ENCODE data around the gene RB1.
"Not testable (repeated sequence)": the region's sequence is repeated elsewhere in the genome, so short reads cannot be mapped to it uniquely, and the experiment has no call there.

RB1 gene

GRCh38 chr13:48437371-48437770 lies 133.8 kb downstream of the RB1 start:
- intact Hi-C loops (cut with DNase I), result no loop called here
- peak in 2 of 10 donors; percentile 21 to 68 for DNase-seq

- no peak for DNase-seq
- intact Hi-C loops (cut with DNase I), result no loop called here
Measured at GRCh38 chr13:48443442-48444208, 140.1 kb downstream of the RB1 start.

- DNase-seq, result no peak
- intact Hi-C loops (cut with DNase I), result no loop called here
Measured at GRCh38 chr13:48446464-48446863, 142.9 kb downstream of the RB1 start.

GRCh38 chr13:48448285-48448958 lies 144.9 kb downstream of the RB1 start:
- DNase-seq, result no peak
- intact Hi-C loops (cut with DNase I), result no loop called here

GRCh38 chr13:48448959-48449614 lies 145.5 kb downstream of the RB1 start:
- no peak for DNase-seq
- intact Hi-C loops (cut with DNase I), result no loop called here

GRCh38 chr13:48449656-48450055 lies 146.1 kb downstream of the RB1 start:
- no peak for DNase-seq
- intact Hi-C loops (cut with DNase I), result no loop called here

GRCh38 chr13:48451196-48451595 lies 147.6 kb downstream of the RB1 start:
- DNase-seq; intact Hi-C loops (cut with DNase I): not testable (repeated sequence)

- peak in 1 of 10 donors; percentile 79 for DNase-seq
- intact Hi-C loops (cut with DNase I), result no loop called here
Measured at GRCh38 chr13:48456546-48456945, 153.0 kb downstream of the RB1 start.

- intact Hi-C loops (cut with DNase I), result no loop called here
Measured at GRCh38 chr13:48457578-48458242, 154.2 kb downstream of the RB1 start.

GRCh38 chr13:48475230-48475629 lies 171.7 kb downstream of the RB1 start:
- DNase-seq, result no peak
- intact Hi-C loops (cut with DNase I), result no loop called here

More at GRCh38 chr13:48457578-48458242, 154.2 kb downstream of the RB1 start:
- peak in 2 of 10 donors; percentile 71 to 79 for DNase-seq

- no peak for DNase-seq
- intact Hi-C loops (cut with DNase I), result no loop called here
Measured at GRCh38 chr13:48476215-48476614, 172.7 kb downstream of the RB1 start.

GRCh38 chr13:48476686-48477085 lies 173.1 kb downstream of the RB1 start:
- DNase-seq, result no peak
- intact Hi-C loops (cut with DNase I), result no loop called here

GRCh38 chr13:48477191-48477855 lies 173.8 kb downstream of the RB1 start:
- intact Hi-C loops (cut with DNase I), result no loop called here
- no peak for DNase-seq

GRCh38 chr13:48478391-48478790 lies 174.8 kb downstream of the RB1 start:
- DNase-seq, result no peak
- intact Hi-C loops (cut with DNase I), result no loop called here

- intact Hi-C loops (cut with DNase I), result no loop called here
- DNase-seq, result no peak
Measured at GRCh38 chr13:48483575-48483974, 180.0 kb downstream of the RB1 start.

- DNase-seq, result no peak
- intact Hi-C loops (cut with DNase I), result no loop called here
Measured at GRCh38 chr13:48485432-48485831, 181.9 kb downstream of the RB1 start.

- intact Hi-C loops (cut with DNase I), result no loop called here
- DNase-seq, result no peak
Measured at GRCh38 chr13:48486362-48486761, 182.8 kb downstream of the RB1 start.

- DNase-seq, result no peak
- intact Hi-C loops (cut with DNase I), result no loop called here
Measured at GRCh38 chr13:48486836-48487235, 183.3 kb downstream of the RB1 start.

GRCh38 chr13:48487968-48488367 lies 184.4 kb downstream of the RB1 start:
- intact Hi-C loops (cut with DNase I), result no loop called here
- no peak for DNase-seq

- no peak for DNase-seq
- intact Hi-C loops (cut with DNase I), result no loop called here
Measured at GRCh38 chr13:48488995-48489394, 185.4 kb downstream of the RB1 start.
